GM19025 (cell line): ENCODE measurements around the gene RPS5.

Source experiments
- ATAC-seq: cut with Tn5 transposase; IDR thresholded peaks from one replicate; pipeline ENCODE4 v1.9.1; 2021; ENCODE audit warnings: mild to moderate bottlenecking, low read depth, moderate library complexity; ENCODE audit not compliant: unreplicated experiment

Gene RPS5

GRCh38 chr19:58381460-58382212 lies 5.4 kb upstream of the RPS5 start:
- no peak for ATAC-seq

GRCh38 chr19:58382997-58383603 lies 4.0 kb upstream of the RPS5 start:
- ATAC-seq = no peak

GRCh38 chr19:58385313-58385890 lies 1.7 kb upstream of the RPS5 start:
- ATAC-seq = no peak

- no peak for ATAC-seq
These were observed 1.0 kb upstream of the RPS5 start for GRCh38 chr19:58385891-58386575.

- ATAC-seq = no peak
These were observed 487 bp downstream of the RPS5 start for GRCh38 chr19:58387338-58388174.

GRCh38 chr19:58388175-58388526 lies 1.1 kb downstream of the RPS5 start:
- no peak for ATAC-seq

- ATAC-seq = no peak
These were observed 6.1 kb downstream of the RPS5 start for GRCh38 chr19:58392945-58393724.

- ATAC-seq = no peak
These were observed 6.6 kb downstream of the RPS5 start for GRCh38 chr19:58393725-58394033.

- ATAC-seq = no peak
These were observed 7.8 kb downstream of the RPS5 start for GRCh38 chr19:58394821-58395219.

- no peak for ATAC-seq
These were observed 8.3 kb downstream of the RPS5 start, which contains the start of gene RNF225 for GRCh38 chr19:58395220-58395978. Gene RNF225, plus strand, starts transcription at chr19:58395656. Its CDS starts 434 bp downstream, at chr19:58396090.

- no peak for ATAC-seq
These were observed 9.0 kb downstream of the RPS5 start for GRCh38 chr19:58395979-58396627.

- no peak for ATAC-seq
These were observed 9.8 kb downstream of the RPS5 start for GRCh38 chr19:58396691-58397532.

- ATAC-seq = no peak
These were observed 10.5 kb downstream of the RPS5 start for GRCh38 chr19:58397533-58398037.

- ATAC-seq = no peak
These were observed 11.0 kb downstream of the RPS5 start for GRCh38 chr19:58398087-58398486.

- ATAC-seq = no peak
These were observed 11.5 kb downstream of the RPS5 start for GRCh38 chr19:58398545-58398944.

GRCh38 chr19:58399903-58400302 lies 12.8 kb downstream of the RPS5 start:
- no peak for ATAC-seq

GRCh38 chr19:58400316-58400915 lies 13.3 kb downstream of the RPS5 start:
- ATAC-seq = no peak
